CD4-positive, alpha-beta T cell treated with Interleukin-21 for 1 hour (primary cell): ENCODE measurements around the gene C1orf21.
A peak's percentile ranks its signal among the peaks of the same experiment; 100 is the strongest.

Source experiments
- DNase-seq: peaks from one replicate; pipeline ENCODE4 v3.0.0-alpha.2; 2020

The C1orf21 gene

DNA sequence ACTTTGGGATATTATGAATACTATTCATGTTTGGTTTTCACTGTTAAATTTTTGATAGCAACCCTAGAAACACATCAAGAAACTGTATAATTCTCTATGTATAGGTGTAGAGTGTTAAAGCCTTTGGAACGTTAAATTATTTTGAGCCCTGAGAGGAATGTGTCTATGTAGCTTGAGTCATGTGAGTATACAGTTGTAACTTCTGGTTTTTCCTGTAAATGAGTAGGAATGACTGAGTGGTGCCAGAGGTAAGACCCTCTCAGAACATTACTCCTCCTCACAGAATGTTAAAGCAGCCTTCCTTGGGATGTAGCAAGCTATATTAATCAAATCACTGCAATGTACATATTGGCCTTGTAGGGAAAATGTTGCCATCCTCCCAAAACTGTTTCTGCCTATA is 69.0 kb downstream of the C1orf21 start:
- DNase-seq: no peak

DNA sequence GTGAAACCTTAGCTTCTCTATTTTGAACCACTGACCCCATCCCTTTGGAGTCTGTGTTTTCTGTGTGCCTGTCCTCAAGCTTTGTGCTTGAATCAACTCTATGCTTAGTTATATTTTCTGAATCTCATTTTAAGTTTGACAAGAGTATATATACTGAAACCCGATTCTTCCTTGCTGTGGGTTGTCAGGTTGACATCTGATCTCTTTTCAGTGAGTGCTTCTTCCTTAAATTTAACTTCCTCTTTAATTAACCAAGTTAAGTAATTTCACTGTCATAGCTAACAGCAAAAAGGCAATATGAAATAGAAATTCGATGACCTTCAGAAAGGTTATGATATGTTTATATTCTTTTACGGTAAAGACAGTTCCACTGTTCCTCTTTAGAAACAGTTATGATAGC is 69.4 kb downstream of the C1orf21 start:
- no peak for DNase-seq

DNA sequence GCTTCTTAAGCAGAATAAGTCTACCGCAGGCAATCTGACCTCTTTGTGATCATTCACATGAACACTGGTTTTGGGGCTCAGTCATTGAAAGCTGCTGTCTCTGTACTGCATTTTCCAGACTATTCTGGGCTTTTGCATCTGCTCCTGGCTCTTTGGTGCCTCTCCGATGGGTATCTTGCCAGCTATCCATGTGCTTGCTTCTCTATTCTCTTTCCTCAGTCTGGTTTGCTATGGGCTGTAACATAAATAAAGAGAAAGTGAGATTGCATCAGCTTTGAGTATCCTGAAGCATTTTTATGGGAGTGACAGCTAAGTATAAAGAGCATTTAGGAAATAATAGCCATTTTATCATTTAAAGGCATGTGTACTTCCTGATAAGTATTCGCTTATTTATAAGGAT is 70.7 kb downstream of the C1orf21 start:
- DNase-seq: no peak

DNA sequence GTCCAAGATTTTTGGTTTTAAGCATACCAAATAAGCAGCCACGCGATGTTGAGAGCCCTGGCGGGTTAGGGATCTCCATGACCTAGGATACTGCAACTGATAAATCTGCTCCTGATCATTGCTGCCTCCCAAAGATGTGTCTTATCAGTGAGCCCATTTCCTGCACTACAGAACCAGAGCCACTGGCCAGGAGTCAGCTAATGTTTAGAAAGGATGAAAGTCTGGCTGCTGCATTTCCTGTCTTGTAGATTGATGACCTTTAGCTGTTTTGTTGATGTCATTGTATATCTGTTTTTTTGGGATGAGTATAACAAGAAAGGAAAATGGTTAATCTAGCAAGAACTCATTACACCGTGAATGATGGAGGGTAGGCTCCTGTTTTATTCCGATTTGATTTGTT is 74.5 kb downstream of the C1orf21 start:
- DNase-seq: no peak

DNA sequence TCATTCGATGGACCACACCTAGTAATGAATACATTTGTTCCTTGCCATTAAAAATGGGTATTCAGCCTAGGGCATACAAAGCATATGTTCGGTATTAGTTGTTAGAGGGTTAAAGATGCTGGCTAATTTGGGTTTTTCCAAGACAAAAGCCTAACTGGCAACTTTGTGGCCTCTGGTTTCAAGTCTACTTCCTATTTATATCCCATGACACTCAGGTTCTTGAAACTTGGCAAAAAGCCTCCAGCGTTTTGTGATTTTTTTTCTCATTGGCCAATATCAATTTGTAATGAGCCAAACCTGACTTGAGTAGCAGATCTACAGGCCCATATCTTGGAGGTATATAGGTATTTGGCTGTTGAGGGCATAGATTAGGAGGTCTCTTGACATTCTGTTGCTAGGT is 75.3 kb downstream of the C1orf21 start:
- no peak for DNase-seq

DNA sequence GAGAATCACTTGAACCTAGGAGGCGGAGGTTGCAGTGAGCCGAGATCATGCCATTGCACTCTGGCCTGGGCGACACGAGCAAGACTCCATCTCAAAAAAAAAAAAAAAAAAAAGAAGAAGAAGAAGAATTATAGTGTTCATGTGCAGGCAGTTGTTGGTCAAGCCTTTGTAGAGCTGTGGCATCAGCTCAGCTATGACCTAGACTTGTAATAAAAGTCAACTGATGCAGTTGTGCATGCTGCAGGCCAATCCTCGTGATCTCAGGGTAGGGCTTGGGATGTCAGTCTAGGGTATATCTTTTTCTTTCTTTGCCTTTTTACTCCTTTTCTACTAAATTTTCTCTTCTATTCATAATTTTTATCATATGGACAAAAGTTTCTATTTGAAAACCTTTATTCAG is 76.2 kb downstream of the C1orf21 start:
- DNase-seq: no peak

DNA sequence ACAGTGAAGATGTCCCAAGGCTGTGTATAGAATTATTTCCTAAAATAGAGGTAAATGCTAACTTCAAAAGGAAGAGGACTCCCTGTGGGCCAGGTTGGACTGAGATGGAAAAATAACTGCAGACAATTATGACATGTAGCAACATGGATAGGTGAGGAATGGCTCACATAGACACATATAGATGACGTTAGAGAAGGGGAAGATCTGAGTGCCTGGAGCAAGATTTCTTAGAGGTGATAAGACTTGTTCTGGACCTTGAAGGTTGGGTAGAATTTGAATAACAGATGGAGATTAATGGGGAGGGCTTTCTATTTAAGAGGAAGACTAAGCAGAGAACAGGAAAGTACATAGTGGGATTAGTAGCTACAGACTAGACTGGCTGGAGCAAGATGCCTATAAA is 76.9 kb downstream of the C1orf21 start:
- no peak for DNase-seq

DNA sequence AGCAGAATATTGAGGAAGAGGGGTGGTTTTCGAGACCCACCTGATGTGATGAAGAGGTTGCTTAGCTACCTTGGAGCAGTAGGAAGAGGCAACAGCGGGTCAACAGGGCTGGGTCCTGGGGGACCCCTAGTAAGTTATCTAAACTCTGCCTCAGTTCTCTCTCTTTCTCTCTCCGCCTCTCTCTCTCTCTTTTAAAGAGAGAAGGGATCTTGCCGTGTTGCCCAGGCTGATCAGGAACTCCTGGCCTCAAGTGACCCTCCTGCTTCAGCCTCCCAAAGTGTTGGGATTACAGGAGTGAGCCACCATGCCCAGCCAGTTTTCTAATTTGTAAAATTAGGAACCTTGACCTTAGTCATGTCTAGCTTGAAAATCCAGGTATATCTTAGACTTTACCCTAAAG is 77.9 kb downstream of the C1orf21 start:
- DNase-seq: no peak

DNA sequence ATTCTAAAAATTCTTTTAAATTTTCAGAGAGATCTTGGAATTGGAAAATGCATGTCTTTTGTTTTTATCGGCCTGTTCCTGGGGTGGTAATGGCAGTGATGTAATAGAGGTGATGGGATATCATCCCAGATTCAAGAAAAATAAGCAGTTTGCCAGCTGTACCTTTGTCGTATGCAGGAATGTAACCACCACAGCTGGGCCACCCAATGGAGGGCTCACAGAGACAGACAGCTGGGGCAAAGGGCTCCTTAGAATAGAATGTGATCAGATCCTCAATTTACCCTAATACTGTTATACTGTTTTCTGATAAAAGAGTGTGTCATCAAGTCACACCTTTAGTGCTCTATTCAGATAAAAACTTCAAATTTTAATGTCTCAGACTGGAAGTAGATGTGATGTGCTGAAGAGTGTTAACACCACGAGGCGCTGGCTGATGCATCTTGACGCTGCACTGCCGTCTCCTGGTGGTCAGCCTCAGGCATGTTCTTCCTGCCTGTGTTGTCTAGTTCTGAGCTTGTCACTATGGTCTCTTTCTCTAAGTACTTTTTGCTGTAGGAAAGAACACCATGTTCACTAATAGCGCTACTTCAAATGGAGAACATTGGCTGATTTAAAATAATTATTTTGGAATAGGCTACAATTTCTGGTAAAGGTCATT is 78.8 kb downstream of the C1orf21 start:
- peak; percentile 8 for DNase-seq

DNA sequence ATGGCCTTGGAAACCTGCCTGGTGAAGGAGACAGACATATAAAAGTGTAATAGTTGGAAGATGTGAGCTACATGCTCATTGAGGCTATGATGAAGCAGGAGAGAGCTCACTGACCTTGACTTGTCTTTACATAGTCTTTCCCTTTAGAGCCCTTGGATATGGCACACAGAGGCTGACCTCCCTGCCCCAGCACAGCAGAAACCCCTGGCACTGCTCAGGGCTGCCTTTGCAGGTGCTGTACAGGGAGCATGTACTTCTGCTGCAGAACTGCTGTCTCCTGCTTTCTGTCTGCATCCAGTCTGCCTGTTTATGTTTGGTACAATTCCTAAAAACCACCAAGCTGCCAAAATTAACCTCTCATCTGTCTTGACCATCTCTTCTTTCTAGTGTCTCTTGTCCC is 80.5 kb downstream of the C1orf21 start:
- no peak for DNase-seq

DNA sequence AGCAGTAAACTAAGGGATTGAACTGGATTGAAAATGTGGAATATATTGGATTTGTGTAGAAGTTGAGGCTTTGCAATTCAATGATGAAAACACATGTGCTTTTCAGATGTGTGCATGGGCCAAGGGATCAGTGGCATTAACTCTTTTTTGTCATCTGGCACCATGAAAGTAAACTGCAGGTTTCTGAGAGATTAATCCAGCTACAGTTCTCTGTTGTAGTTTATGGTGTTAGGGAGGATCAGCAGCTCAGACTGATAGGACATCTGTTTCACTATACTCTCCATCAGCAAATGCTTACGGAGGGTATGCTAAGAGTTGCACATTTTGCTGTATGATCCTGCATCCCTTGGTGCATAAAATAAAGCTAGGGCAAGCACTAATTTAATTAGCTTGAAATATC is 82.6 kb downstream of the C1orf21 start:
- DNase-seq: no peak

DNA sequence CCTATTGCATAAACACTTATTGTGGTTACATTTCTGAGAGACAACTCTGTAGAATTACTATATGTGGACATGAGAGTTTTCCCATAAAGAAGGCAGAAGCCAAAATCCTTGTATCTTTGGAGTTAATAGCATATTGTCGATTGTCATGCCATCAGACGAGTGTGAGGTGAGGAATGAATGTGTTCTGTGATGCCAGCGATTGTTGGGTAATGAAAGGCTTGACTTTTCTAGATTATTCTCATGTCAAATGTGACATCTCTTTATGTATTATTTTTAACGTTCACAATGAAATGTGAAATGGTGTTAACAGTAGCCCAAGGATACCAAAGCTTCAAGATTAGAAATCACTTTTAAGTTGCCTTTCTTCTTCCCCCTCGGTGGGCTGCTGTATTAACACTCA is 84.9 kb downstream of the C1orf21 start:
- DNase-seq: no peak

DNA sequence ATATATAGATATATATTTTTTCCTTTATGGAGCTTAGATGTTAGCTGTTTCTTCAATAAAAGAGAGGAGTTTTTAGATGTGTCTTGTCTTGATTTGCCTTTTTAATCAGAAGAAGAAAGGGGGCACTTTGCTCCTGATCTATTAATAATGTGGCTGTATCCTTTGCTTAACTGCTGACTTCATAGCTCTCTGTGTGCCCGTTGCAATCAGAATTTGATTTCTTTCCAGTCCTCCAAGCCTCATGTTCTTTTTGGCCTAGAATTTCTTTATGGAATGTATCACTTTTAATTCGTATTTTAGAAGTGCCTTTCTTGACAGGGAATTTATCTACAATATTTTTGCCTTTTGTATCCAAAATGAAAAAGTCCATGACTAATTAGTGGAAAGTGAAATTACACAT is 85.3 kb downstream of the C1orf21 start:
- no peak for DNase-seq

DNA sequence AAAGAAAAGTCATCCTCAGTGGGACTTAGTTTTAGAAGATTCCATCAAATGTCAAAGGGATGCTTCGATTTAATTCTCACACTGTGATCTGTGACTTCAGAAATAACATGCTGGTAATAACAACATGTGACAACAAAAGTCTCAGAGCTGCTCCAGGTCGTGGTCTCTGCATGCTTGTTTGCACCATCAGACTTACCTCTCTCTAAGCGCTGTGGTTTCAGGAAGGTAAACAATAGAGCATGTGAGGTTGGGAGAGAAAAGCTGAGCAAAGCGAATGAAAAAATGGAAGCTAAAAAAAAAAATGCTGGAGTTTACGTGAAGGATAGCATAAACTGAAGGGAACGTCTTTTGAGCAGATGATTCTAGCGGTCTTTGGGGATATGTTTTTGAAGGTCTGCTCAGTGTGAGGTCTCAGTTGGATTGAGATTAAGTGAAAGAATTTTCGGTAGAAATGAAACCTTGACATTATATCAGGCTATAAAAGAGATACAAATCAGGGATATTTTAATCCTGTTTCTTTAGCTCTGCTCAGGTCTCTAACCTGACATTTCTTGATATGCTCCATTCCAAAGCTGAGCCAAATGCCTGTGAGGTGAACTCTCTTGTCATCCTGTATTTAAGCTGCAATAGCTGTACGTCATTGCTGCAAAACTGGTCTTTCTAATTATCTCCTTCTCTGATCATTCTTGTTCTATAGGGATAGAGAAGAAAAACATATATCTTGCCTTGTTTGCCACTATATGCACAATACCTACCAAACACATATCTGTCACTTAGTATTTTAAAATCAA is 86.5 kb downstream of the C1orf21 start:
- DNase-seq: no peak

DNA sequence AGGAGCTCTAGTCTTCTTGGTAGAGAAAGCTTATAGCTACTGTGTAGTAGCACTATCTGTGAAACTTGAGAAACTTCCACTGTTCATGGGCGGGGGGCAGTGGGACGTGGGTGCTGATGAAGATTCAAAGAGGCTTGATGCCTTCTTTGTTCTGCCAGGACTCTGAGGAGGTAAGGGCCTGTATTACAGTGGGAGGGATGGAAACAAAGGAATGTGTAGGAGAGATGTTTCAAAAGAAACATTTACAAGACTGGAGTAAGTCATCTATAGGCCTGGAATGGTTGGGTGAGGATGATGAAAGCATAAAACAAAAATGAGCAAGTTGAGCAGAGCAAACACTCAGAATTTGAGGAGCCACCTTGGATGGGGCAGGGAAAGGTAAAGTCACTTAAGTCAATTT is 89.4 kb downstream of the C1orf21 start:
- DNase-seq: no peak

DNA sequence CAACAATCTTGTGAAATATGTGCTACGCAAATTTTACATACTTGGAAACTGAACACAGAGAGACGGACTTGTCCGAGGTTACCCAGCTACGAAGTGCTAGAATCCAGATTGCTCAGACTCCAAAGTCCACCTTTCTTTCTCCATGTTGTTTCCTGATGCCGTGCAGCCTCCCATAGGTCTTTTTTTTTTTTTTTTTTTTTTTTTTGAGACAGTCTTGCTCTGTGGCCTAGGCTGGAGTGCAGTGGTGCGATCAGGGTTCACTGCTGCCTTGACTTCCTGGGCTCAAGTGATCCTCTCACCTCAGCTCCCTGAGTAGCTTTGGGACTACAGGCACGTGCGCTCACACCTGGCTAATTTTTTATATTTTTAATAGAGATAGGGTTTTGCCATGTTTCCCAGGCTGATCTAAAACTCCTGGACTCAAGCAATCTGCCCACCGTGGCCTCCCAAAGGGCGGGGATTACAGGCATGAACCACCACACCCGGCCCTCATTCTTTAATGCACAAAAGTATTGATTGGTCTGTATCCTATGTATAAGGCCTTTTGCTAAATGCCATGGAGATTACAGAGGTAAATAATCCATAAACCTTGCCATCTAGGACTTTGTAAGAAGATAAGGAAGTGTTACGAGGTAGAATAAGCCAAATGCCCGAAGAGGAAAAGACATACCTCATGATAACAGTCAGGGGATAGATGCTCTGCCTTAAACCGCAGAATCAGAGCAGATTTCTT is 92.8 kb downstream of the C1orf21 start:
- DNase-seq: no peak

DNA sequence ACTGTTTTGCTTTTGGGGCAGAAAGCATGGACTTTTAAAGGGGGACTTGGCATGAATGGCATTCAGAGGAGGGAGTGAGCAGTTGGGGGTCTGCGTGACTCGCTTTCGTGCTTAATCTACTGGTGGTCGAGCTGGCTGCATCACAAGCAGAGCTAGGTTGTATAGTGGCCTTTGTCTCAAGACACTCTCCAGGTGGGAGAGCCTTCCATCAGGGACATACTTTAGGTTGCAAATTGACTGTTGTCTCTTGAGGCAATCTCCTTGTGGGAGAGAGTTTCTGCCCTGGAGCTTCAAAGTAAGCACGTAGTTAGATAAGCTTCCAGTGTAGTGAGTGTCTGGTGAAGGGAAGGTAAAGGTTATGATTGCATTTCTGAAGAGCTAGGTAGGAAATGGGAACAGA is 93.9 kb downstream of the C1orf21 start:
- DNase-seq: no peak

DNA sequence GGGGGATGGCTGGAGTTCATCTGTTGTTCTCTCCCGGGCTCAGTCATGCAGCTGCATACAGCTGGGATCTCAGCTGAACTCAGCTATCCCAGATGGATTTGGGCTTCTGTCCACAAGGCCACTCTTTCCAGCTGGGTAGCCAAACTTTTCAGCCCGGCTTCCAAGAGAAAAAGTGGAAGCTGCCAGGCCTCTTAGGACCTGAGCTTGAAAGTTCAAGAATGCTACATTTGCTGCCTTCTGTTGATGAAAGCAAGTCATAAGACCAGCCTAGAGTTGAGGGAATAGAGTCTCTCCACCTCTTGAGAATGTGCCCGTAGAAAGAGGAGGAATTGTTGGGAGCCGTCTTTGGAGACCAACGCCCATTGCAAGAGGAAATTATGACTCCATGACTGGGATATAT is 95.3 kb downstream of the C1orf21 start:
- DNase-seq: no peak

DNA sequence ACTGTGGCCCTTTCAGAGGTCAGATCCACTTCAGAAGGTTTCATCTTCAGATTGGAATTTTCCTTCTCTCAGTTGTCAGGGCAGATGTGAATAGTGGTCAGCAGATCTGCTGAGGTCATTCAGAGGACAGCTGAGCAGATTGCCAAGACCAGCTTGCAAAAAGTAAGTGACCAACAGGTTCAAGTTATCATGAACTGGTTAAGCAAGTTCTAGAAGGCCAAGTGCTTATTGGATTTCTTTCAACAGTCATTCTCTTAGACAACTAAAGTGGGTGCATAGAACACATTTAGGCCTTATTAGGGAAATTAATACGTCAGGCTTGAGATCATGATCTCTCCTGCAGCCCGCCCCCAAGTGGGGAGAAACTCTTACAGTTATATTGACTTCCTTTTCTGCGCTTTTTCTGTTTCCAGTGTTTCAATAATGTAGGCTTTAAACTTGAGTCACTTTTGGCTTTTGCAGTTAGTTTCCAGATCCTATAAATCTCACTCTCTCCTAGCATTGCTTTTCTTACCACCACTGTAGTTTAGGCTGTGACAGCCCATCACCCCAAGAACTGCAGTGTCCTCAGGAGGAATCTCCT is 96.4 kb downstream of the C1orf21 start:
- DNase-seq: no peak

DNA sequence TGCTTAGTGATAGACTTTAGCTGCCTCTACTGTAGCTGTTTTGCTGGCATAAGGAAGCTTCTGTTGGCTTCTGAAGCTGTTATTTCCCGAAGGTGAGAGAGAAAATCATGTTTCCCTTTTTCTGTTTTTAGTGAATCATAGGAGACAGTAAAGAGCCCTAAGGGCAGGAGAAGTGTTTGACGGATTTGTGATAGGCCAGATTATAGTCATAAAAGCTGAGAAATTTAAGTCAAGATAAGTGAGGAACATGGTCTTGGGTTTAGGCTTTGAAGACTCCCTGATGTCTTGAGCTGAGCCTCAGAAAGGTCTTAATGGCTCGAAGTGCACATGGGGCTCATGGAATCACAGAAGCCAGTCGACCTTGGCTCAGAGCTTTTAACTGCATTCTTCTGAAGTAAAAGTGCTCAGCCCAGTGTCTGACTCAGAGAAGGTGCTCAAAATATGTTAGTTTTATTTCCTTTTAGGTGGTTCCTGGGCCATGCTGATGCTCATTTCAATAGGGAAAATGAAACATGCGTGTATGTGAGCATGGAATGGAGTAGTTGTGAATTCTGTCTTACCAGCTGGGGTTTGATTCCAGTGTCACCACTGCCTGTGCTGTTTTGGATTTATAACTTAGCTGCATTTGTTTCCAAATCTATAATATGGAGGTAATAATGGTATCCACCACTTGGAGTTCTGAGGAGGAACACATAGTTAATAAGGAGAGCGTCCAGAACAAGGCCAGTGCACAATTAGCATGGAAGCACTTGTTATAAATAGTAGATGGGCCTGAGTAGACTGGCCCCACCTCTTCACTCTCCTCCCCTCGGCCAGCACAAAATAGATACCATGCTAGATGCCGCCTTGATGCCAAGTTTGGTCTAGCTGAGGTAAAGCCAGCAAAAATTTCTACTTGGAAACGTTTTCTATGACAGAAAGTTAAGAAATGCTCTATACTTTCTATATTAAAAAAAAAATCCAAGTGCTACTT is 99.2 kb downstream of the C1orf21 start:
- no peak for DNase-seq

DNA sequence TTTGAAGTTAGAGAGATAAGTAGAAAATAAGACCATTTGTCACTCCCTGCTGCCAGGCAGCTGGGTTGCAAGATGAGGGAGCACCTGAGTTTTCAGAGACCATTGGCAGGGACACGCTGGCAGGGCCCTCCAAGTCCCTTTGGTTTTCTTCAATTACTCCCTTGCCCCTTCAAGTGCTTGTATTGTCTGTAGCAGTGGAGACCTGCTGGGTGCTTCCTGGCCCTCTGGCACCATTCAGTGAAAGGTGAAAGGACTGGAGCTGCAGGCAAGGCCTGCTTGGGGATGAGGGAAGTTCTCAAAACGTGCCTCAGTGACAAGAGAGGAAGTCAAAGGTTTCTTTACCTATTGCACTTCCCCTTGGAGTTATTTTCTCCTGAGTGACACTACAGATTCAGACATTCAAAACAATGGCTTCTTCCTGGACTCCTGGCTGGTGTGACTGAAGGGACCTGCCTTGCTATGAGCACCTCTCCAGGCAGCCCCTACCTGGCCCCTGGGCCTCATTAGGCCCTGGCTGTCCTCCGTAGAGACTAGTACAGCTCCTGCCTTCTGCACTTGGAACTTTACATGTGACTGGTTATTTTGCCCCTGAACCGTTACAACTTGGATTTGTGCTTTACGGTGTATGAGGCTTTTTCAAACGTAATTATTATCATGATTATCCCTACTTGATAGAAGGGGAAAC is 100.1 kb downstream of the C1orf21 start:
- DNase-seq: no peak
